ENCODE results near the gene MAN1C1.

DNA sequence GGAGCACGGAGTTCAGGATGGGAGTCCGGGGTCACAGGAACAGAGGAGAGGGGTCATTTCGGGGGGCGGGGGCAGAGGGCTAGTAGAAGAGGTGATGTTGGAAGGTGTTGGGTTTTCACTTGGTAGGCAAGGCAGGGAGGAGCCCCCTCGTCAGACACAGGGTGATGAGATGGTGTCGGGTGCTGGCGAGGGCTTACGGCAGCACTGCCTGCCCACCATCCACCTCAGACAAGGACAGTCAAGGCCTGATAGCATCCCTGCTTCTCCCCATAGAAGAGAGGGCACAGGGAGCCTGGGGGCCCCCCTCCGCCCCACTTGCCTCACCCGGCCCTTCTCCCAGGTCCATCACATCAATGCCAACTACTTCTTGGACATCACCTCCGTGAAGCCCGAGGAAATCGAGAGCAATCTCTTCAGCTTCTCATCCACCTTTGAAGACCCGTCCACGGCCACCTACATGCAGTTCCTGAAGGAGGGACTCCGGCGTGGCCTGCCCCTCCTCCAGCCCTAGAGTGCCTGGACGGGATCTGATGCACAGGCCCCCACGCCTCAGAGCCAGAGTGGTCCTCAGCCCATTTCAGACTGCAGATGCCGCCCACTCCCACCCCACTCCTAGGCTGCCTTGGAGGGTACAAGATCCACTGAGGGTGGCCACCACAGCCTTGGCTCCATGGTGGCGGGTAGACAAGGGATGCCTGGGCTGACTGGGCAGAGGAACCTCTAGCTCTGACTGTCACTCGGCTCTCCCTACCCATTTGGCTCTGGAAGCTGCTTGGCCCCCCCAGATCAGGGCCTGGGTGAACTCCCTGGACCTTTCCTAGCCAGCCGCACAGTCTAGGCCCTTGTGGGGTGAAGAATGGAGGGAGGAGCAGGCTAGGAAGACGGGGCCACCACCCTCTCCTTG lies 198.9 kb downstream of the MAN1C1 start:
- TF ChIP-seq, protein P1, sequence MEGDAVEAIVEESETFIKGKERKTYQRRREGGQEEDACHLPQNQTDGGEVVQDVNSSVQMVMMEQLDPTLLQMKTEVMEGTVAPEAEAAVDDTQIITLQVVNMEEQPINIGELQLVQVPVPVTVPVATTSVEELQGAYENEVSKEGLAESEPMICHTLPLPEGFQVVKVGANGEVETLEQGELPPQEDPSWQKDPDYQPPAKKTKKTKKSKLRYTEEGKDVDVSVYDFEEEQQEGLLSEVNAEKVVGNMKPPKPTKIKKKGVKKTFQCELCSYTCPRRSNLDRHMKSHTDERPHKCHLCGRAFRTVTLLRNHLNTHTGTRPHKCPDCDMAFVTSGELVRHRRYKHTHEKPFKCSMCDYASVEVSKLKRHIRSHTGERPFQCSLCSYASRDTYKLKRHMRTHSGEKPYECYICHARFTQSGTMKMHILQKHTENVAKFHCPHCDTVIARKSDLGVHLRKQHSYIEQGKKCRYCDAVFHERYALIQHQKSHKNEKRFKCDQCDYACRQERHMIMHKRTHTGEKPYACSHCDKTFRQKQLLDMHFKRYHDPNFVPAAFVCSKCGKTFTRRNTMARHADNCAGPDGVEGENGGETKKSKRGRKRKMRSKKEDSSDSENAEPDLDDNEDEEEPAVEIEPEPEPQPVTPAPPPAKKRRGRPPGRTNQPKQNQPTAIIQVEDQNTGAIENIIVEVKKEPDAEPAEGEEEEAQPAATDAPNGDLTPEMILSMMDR (conservative IDR thresholded peaks at IDR 0.05; ENCODE audit: low read depth, low read length): no peak
- no peak for TF ChIP-seq EZH2phosphoT487 (IDR thresholded peaks at IDR 0.05; ENCODE audit: borderline replicate concordance, low read length)
